Parathyroid adenoma (tissue), 2 donors: ENCODE data around the gene NCOA3.
"Not testable (repeated sequence)": the region's sequence is repeated elsewhere in the genome, so short reads cannot be mapped to it uniquely, and the experiment has no call there.

ENCODE experiments used
- H2AFZ ChIP-seq: fragments of 300-600 bp; sonication (generic); one replicate; pipeline ENCODE4 v1.7.0; 2017; ENCODE audit warnings: antibody characterized with exemption, mild to moderate bottlenecking
- H3K27ac ChIP-seq: fragments of 300-600 bp; sonication (generic); one replicate; pipeline ENCODE4 v1.7.0; 2017
- H3K27me3 ChIP-seq: fragments of 300-600 bp; sonication (generic); one replicate; pipeline ENCODE4 v1.7.0; 2017; ENCODE audit warnings: low read length; ENCODE audit not compliant: control insufficient read depth, insufficient read depth
- H3K36me3 ChIP-seq: fragments of 300-600 bp; sonication (generic); one replicate; pipeline ENCODE4 v1.7.0; 2017; ENCODE audit warnings: low read length; ENCODE audit not compliant: control insufficient read depth, insufficient read depth
- H3K4me1 ChIP-seq: fragments of 300-600 bp; sonication (generic); one replicate; pipeline ENCODE4 v1.7.0; 2017; ENCODE audit warnings: control low read depth
- H3K4me2 ChIP-seq: fragments of 300-600 bp; sonication (generic); one replicate; pipeline ENCODE4 v1.7.0; 2017; ENCODE audit warnings: low read length
- H3K4me3 ChIP-seq: fragments of 300-600 bp; sonication (generic); one replicate; pipeline ENCODE4 v1.7.0; 2017; ENCODE audit warnings: low read depth, low read length
- H3K79me2 ChIP-seq: fragments of 300-600 bp; sonication (generic); one replicate; pipeline ENCODE4 v1.7.0; 2017; ENCODE audit warnings: control low read depth
- H3K9ac ChIP-seq: fragments of 300-600 bp; sonication (generic); one replicate; pipeline ENCODE4 v1.7.0; 2017; ENCODE audit warnings: mild to moderate bottlenecking
- H3K9me3 ChIP-seq: fragments of 300-600 bp; sonication (generic); one replicate; pipeline ENCODE4 v1.7.0; 2017; ENCODE audit warnings: low read length; ENCODE audit not compliant: control insufficient read depth
- CTCF ChIP-seq: fragments of 300-600 bp; sonication (generic); IDR thresholded peaks from one replicate; pipeline ENCODE4 v1.7.0; 2017; ENCODE audit warnings: antibody characterized with exemption, mild to moderate bottlenecking
- donor health status: primary hyperparathyroidism.

Gene NCOA3

DNA sequence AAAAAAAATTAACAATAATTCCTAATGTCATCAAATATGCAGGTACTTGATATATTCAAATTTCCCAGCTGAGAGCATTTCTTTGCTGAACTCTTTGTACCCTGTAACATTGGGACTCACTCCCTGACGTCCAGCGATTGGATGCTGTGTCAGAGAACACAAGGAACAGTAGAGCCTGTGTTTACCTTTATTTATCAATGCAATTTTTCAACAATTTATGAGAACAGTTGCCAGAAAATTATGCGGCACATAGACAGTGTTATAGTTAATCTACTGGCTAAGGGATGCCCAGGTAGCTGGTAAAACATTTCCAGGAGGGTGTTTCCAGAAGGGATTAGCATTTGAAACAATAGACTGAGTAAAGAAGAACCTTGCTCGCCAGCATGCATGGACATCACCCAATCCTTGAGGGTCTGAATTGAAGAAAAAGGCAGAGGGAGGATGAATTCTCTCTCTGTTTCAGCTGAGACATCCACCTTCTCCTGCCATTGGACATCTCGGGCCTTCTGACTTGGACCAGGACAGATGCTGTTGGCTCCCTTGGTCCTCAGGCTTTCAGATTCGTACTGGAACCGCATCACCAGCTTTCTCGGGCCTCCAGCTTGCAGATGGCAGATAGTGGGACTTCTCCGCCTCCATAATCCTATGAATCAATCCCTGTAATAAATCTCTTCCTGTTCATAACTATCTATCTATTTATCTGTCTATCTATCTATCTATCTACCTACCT lies 42.2 kb upstream of the NCOA3 start:
- no peaks in the 10 kb centered on the region for H3K4me1 ChIP-seq
- H3K9me3 ChIP-seq = no peaks in the 10 kb centered on the region
- H3K79me2 ChIP-seq = no peaks in the 10 kb centered on the region
- no peaks in the 10 kb centered on the region for H3K27me3 ChIP-seq
- H3K4me2 ChIP-seq = no peak overlapping the region
- no peak overlapping the region for H3K9ac ChIP-seq
- no peak overlapping the region for H3K27ac ChIP-seq
- H3K36me3 ChIP-seq = no peaks in the 10 kb centered on the region
- H3K4me3 ChIP-seq = no peak overlapping the region
- no peak overlapping the region for H2AFZ ChIP-seq
- TF ChIP-seq CTCF = no peak

GRCh38 chr20:47460761-47461112 lies 41.0 kb upstream of the NCOA3 start:
- H3K4me3 ChIP-seq, H3K79me2 ChIP-seq, H3K9me3 ChIP-seq, H3K9ac ChIP-seq, H3K4me1 ChIP-seq, H2AFZ ChIP-seq, H3K36me3 ChIP-seq, H3K27me3 ChIP-seq, H3K4me2 ChIP-seq, H3K27ac ChIP-seq: not testable (repeated sequence)

DNA sequence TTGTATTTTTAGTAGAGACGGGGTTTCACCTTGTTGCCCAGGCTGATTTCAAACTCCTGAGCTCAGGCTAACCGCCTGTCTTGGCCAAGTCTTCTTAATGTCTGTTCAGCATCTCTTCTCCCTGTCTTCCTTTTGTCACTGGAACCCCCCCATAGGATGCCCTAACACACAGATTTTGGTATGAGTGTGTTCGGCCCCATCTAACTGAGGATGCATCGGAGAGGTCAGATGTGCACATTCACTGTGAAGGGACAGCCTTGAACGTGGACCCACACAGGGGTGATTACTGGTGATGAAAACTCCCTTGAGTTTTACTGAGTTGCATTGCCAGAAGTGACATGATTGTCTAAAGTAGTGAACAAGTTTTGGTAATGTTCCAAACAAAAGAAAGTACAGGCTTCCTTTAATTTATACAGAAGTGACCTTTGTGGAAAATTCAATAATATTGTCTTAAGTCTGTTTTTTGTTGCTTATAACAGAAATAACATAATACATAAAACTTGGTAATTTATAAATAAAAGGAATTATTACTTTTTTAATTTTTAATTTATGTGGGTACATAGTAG lies 40.5 kb upstream of the NCOA3 start:
- no peaks in the 10 kb centered on the region for H3K79me2 ChIP-seq
- no peak overlapping the region for H3K27ac ChIP-seq
- no peaks in the 10 kb centered on the region for H3K36me3 ChIP-seq
- no peak overlapping the region for H2AFZ ChIP-seq
- no peak for TF ChIP-seq CTCF
- H3K4me1 ChIP-seq = no peaks in the 10 kb centered on the region
- no peaks in the 10 kb centered on the region for H3K27me3 ChIP-seq
- no peak overlapping the region for H3K4me3 ChIP-seq
- no peak overlapping the region for H3K4me2 ChIP-seq
- no peak overlapping the region for H3K9ac ChIP-seq
- H3K9me3 ChIP-seq = no peaks in the 10 kb centered on the region

- H3K4me1 ChIP-seq, H3K9me3 ChIP-seq, H3K4me3 ChIP-seq, H3K27ac ChIP-seq, H2AFZ ChIP-seq, H3K36me3 ChIP-seq, H3K9ac ChIP-seq, H3K79me2 ChIP-seq, H3K27me3 ChIP-seq, H3K4me2 ChIP-seq: not testable (repeated sequence)
Measured at GRCh38 chr20:47461906-47462305, 39.8 kb upstream of the NCOA3 start.

GRCh38 chr20:47464380-47465101 lies 37.1 kb upstream of the NCOA3 start:
- Histone ChIP-seq H3K9me3 (no peaks in the 10 kb centered on the region), H3K9ac (no peak overlapping the region), H3K79me2 (no peaks in the 10 kb centered on the region), H3K27me3 (no peaks in the 10 kb centered on the region), H3K27ac (no peak overlapping the region), H3K4me1 (no peaks in the 10 kb centered on the region), H3K4me2 (no peak overlapping the region), H3K36me3 (no peaks in the 10 kb centered on the region), H2AFZ (no peak overlapping the region), H3K4me3 (no peak overlapping the region)
- no peak for TF ChIP-seq CTCF
